ENCODE data around the gene PLA2G4A. TPM values are rescaled to one million over a fixed set of nuclear protein-coding genes. Genes with fewer than 3 reads are reported as not detected.

PLA2G4A gene
- total RNA-seq, 1 experiment from 2014 or later = 2.0 TPM

GRCh38 chr1:186987065-186987464, 158.3 kb downstream of the PLA2G4A start:
- H3K9me3 Mint-ChIP-seq (ENCODE audit: unreplicated experiment) = no peaks in the 10 kb centered on the region
- no peaks in the 10 kb centered on the region for H3K36me3 ChIP-seq (ENCODE audit: control insufficient read depth, insufficient read depth, low read length)
- BruUV-seq (replicated peaks) = no TSS peak
- H3K4me1 Mint-ChIP-seq (ENCODE audit: low read depth, unreplicated experiment) = no peaks in the 10 kb centered on the region
- H3K27ac Mint-ChIP-seq (ENCODE audit: unreplicated experiment) = no peak overlapping the region
- POLR2A ChIA-PET = no interaction called here
- H3K36me3 Mint-ChIP-seq (ENCODE audit: insufficient read depth, unreplicated experiment) = no peaks in the 10 kb centered on the region
- no peaks in the 10 kb centered on the region for H3K27me3 Mint-ChIP-seq (ENCODE audit: insufficient read depth, unreplicated experiment)
- CTCF ChIA-PET = interaction anchor here (1.0 kb wide), 1 partner anchor 612 kb away, joined by 3 read pairs; the partner anchor contains the start of genes ODR4 and TPR
- no peak for TF ChIP-seq CTCF (IDR thresholded peaks at IDR 0.05; ENCODE audit: insufficient read depth in 1 of 2, low read depth in 1 of 2, low read length in 1 of 2, severe bottlenecking in 1 of 2, unreplicated experiment in 1 of 2)
- H3K4me1 ChIP-seq = peaks cover 6% of the 10 kb centered on the region; the same call in 1 of the 2 replicates
- DNase-seq = no peak
- no peaks in the 10 kb centered on the region for H3K27me3 ChIP-seq (replicated peaks; ENCODE audit: control insufficient read depth, insufficient read depth, low read length)
- intact Hi-C loops (cut with micrococcal nuclease; ENCODE audit: unreplicated experiment) = loop anchor here (5.0 kb wide), 1 partner anchor 160 kb away; the partner anchor contains the start of gene PLA2G4A
- H3K9me3 ChIP-seq = no peaks in the 10 kb centered on the region
- H3K4me3 Mint-ChIP-seq (ENCODE audit: unreplicated experiment) = no peak overlapping the region
- no peak overlapping the region for H3K4me3 ChIP-seq (ENCODE audit: low read depth, low read length)

GRCh38 chr1:186987769-186988168, 159.0 kb downstream of the PLA2G4A start:
- ChIA-PET POLR2A (no interaction called here), CTCF (interaction anchor here (1.6 kb wide), 1 partner anchor 70 kb away, joined by 3 read pairs; no protein-coding TSS in a partner anchor)
- intact Hi-C loops (cut with micrococcal nuclease; ENCODE audit: unreplicated experiment) = loop anchor here (5.0 kb wide), 1 partner anchor 160 kb away; the partner anchor contains the start of gene PLA2G4A
- no TSS peak for BruUV-seq (replicated peaks)
- Histone ChIP-seq H3K9me3 (no peaks in the 10 kb centered on the region), H3K4me3 (ENCODE audit: low read depth, low read length) (no peak overlapping the region), H3K36me3 (ENCODE audit: control insufficient read depth, insufficient read depth, low read length) (no peaks in the 10 kb centered on the region), H3K27me3 (replicated peaks; ENCODE audit: control insufficient read depth, insufficient read depth, low read length) (no peaks in the 10 kb centered on the region), H3K4me1 (peaks cover 6% of the 10 kb centered on the region; the same call in 1 of the 2 replicates)
- no peak for DNase-seq
- peak in 1 of 2 experiments; percentile 30 for TF ChIP-seq CTCF (IDR thresholded peaks at IDR 0.05; ENCODE audit: insufficient read depth in 1 of 2, low read depth in 1 of 2, low read length in 1 of 2, severe bottlenecking in 1 of 2, unreplicated experiment in 1 of 2)
- H3K27ac Mint-ChIP-seq (ENCODE audit: unreplicated experiment) = no peak overlapping the region
- H3K4me3 Mint-ChIP-seq (ENCODE audit: unreplicated experiment) = no peak overlapping the region
- no peaks in the 10 kb centered on the region for H3K36me3 Mint-ChIP-seq (ENCODE audit: insufficient read depth, unreplicated experiment)
- no peaks in the 10 kb centered on the region for H3K27me3 Mint-ChIP-seq (ENCODE audit: insufficient read depth, unreplicated experiment)
- no peaks in the 10 kb centered on the region for H3K4me1 Mint-ChIP-seq (ENCODE audit: low read depth, unreplicated experiment)
- H3K9me3 Mint-ChIP-seq (ENCODE audit: unreplicated experiment) = no peaks in the 10 kb centered on the region

- intact Hi-C loops (cut with micrococcal nuclease; ENCODE audit: unreplicated experiment) = no loop called here
- no TSS peak for BruUV-seq (replicated peaks)
- no peaks in the 10 kb centered on the region for H3K27me3 ChIP-seq (replicated peaks; ENCODE audit: control insufficient read depth, insufficient read depth, low read length)
- no peaks in the 10 kb centered on the region for H3K36me3 ChIP-seq (ENCODE audit: control insufficient read depth, insufficient read depth, low read length)
- ChIA-PET CTCF (no interaction called here), POLR2A (no interaction called here)
- Mint-ChIP-seq H3K27ac (ENCODE audit: unreplicated experiment) (no peak overlapping the region), H3K27me3 (ENCODE audit: insufficient read depth, unreplicated experiment) (peaks cover 2% of the 10 kb centered on the region), H3K4me1 (ENCODE audit: low read depth, unreplicated experiment) (no peaks in the 10 kb centered on the region), H3K4me3 (ENCODE audit: unreplicated experiment) (no peak overlapping the region), H3K36me3 (ENCODE audit: insufficient read depth, unreplicated experiment) (no peaks in the 10 kb centered on the region), H3K9me3 (ENCODE audit: unreplicated experiment) (no peaks in the 10 kb centered on the region)
- no peak for DNase-seq
- no peak overlapping the region for H3K4me3 ChIP-seq (ENCODE audit: low read depth, low read length)
- no peaks in the 10 kb centered on the region for H3K4me1 ChIP-seq
- no peak for TF ChIP-seq CTCF (IDR thresholded peaks at IDR 0.05; ENCODE audit: insufficient read depth in 1 of 2, low read depth in 1 of 2, low read length in 1 of 2, severe bottlenecking in 1 of 2, unreplicated experiment in 1 of 2)
- no peaks in the 10 kb centered on the region for H3K9me3 ChIP-seq
Observed at GRCh38 chr1:186993996-186994395, 165.2 kb downstream of the PLA2G4A start.
